Loucy (cell line): Measurements from ENCODE around the gene P2RX4.

ENCODE experiments used
- EZH2phosphoT487 ChIP-seq: fragments of 200-600 bp; IDR thresholded peaks from 2 replicates; pipeline ENCODE4 v1.6.1; 2018; ENCODE audit warnings: antibody characterized with exemption, mild to moderate bottlenecking, moderate library complexity, borderline replicate concordance
- TF ChIP-seq, protein P1 (sequence below): fragments of 200-600 bp; sonication (generic); conservative IDR thresholded peaks from 2 replicates; pipeline ENCODE4 v1.5.1; 2014; ENCODE audit warnings: mild to moderate bottlenecking, antibody characterized with exemption, low read length

DNA sequence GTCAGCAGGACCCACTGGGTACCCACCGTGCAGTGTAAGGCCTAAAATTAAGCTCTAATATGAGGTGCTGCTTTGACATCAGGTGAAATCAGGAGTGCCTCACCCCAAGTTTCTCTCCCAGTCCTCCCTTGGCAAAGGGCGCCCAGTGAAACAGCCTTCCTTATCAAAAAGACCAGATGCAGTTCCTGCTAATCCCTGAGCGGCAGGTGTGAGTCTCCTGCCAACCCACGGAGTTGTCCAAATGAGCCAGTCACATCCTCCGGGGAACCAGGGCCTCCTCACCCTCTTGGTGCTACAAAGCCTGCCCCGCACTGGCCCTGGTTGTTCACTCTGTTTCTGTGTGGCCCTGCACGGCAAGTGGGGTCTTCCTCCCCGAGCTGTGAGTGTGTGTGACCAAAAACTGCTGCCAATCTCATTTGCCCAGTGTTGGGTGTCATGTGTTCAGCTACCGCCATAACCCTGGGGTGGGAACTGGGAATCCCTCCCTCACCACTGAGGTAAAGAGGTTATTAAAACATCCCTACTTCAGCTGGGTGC lies 20.2 kb upstream of the P2RX4 start:
- TF ChIP-seq, protein P1, sequence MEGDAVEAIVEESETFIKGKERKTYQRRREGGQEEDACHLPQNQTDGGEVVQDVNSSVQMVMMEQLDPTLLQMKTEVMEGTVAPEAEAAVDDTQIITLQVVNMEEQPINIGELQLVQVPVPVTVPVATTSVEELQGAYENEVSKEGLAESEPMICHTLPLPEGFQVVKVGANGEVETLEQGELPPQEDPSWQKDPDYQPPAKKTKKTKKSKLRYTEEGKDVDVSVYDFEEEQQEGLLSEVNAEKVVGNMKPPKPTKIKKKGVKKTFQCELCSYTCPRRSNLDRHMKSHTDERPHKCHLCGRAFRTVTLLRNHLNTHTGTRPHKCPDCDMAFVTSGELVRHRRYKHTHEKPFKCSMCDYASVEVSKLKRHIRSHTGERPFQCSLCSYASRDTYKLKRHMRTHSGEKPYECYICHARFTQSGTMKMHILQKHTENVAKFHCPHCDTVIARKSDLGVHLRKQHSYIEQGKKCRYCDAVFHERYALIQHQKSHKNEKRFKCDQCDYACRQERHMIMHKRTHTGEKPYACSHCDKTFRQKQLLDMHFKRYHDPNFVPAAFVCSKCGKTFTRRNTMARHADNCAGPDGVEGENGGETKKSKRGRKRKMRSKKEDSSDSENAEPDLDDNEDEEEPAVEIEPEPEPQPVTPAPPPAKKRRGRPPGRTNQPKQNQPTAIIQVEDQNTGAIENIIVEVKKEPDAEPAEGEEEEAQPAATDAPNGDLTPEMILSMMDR: no peak
- TF ChIP-seq EZH2phosphoT487: no peak
